Uterus (tissue), 4 donors: ENCODE data around the gene ARHGEF11. TPM values are rescaled to one million over a fixed set of nuclear protein-coding genes. Genes with fewer than 3 reads are reported as not detected.

ENCODE experiments used
- DNase-seq, 2 donors: peaks; one replicate each; pipeline ENCODE4 v3.0.0-alpha.2; 2019 to 2020
- H3K27ac ChIP-seq, 2 donors: fragments of 200-600 bp; sonication (generic); 1 replicate in 1 of 2; 2 replicates in 1 of 2; pipeline ENCODE4 v1.5.1; 2016 to 2018
- H3K27me3 ChIP-seq, 2 donors: fragments of 200-600 bp; sonication (generic); one replicate each; pipeline ENCODE4 v1.5.1; 2018 to 2019; ENCODE audit warnings: control low read depth in 1 of 2
- H3K36me3 ChIP-seq, 2 donors: fragments of 200-600 bp; sonication (generic); one replicate each; pipeline ENCODE4 v1.5.1; 2019; ENCODE audit warnings: control low read depth in 1 of 2
- H3K4me1 ChIP-seq, 2 donors: fragments of 200-600 bp; sonication (generic); one replicate each; pipeline ENCODE4 v1.5.1; 2018 to 2019; ENCODE audit warnings: control low read depth in 1 of 2
- H3K4me3 ChIP-seq, 2 donors: fragments of 200-600 bp; sonication (generic); 1 replicate in 1 of 2; 2 replicates in 1 of 2; pipeline ENCODE4 v1.5.1; 2018 to 2019; ENCODE audit warnings: mild to moderate bottlenecking in 1 of 2
- H3K9me3 ChIP-seq, 2 donors: fragments of 200-600 bp; sonication (generic); one replicate each; pipeline ENCODE4 v1.5.1; 2019; ENCODE audit warnings: control low read depth in 1 of 2
- POLR2A ChIP-seq, 2 donors: fragments of 450-650 bp; IDR thresholded peaks; one replicate each; pipeline ENCODE4 v1.6.1; 2016; ENCODE audit warnings: antibody characterized with exemption in 2 of 2, mild to moderate bottlenecking in 1 of 2, moderate library complexity in 1 of 2
- intact Hi-C: fragments of 100-400 bp; cut with DNase I; formaldehyde crosslinking; loops from one replicate; pipeline ENCODE4 v1.15.1; 2023; ENCODE audit warnings: low total_unique reads
- total RNA-seq, 4 donors: library from RNA; depleted of rRNA in 3 of 4; stranded (reverse); fragments of >200 nt in 3 of 4; gene quantifications; one replicate each; pipeline versions ENCODE4 v1.1.0 to v1.2.4, GENCODE V29; 2014 to 2023
- TF ChIP-seq, protein P1 (sequence below), 4 experiments: fragments of 200-600 bp in 2 of 4; fragments of 450-650 bp in 2 of 4; sonication (generic) in 2 of 4; IDR thresholded peaks; one replicate each; pipeline ENCODE4 v1.5.1; 2016 to 2019; ENCODE audit warnings: antibody characterized with exemption in 4 of 4, mild to moderate bottlenecking in 2 of 4, moderate library complexity in 1 of 4
- donor health status: DM: yes; HTN: yes; CAD: no.

The ARHGEF11 gene
- total RNA-seq, 4 donors from 2014 or later: 28.2 to 65.3 (median 40.5) TPM

DNA sequence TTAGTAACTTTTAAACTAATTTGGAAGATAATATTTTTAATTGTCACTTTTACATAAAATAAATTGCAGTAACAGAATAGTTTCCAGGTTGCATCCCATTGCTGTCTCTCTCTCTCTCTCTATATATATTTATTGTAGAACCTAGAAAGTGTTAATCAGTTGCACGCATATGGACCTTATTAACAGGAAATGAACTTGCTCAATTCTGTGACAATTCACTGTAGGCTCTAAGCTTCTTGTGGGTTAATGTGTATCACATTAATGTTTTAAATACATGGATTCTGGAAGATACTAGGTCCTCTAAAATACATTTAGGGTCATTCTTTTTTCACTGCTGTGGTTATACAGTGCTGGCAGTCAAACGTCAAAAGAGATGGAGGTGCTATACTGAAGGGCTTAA lies 92.0 kb downstream of the ARHGEF11 start:
- Histone ChIP-seq H3K36me3 (no peaks in the 10 kb centered on the region), H3K4me3 (no peak overlapping the region), H3K4me1 (no peaks in the 10 kb centered on the region), H3K27ac (no peak overlapping the region), H3K9me3 (no peaks in the 10 kb centered on the region), H3K27me3 (no peaks in the 10 kb centered on the region)
- intact Hi-C loops: no loop called here
- no peak for TF ChIP-seq POLR2A (IDR thresholded peaks at IDR 0.05)
- TF ChIP-seq, protein P1, sequence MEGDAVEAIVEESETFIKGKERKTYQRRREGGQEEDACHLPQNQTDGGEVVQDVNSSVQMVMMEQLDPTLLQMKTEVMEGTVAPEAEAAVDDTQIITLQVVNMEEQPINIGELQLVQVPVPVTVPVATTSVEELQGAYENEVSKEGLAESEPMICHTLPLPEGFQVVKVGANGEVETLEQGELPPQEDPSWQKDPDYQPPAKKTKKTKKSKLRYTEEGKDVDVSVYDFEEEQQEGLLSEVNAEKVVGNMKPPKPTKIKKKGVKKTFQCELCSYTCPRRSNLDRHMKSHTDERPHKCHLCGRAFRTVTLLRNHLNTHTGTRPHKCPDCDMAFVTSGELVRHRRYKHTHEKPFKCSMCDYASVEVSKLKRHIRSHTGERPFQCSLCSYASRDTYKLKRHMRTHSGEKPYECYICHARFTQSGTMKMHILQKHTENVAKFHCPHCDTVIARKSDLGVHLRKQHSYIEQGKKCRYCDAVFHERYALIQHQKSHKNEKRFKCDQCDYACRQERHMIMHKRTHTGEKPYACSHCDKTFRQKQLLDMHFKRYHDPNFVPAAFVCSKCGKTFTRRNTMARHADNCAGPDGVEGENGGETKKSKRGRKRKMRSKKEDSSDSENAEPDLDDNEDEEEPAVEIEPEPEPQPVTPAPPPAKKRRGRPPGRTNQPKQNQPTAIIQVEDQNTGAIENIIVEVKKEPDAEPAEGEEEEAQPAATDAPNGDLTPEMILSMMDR (IDR thresholded peaks at IDR 0.05): no peak
- no peak for DNase-seq

DNA sequence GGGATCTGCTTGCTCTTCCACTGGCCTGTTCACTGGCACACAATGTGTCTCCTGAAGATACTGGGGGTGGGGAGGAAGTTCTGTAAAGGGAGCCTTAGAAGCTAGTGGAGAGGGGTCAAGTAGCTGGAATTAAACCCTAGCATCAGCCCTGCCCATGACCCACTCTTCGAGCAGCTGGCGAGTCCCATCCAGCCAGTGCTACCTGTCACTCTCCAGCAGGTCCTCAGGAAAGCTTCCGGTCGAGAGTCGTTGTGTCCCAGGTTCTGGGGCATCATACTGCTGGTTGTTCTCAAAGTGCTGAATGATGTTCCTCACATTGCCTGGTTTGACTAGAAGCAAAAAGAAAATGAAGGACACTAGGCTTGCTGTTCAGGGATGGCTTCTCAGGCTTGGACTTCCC lies 94.2 kb downstream of the ARHGEF11 start:
- intact Hi-C loops: no loop called here
- no peaks in the 10 kb centered on the region for H3K36me3 ChIP-seq
- H3K4me3 ChIP-seq: no peak overlapping the region
- no peaks in the 10 kb centered on the region for H3K4me1 ChIP-seq
- no peaks in the 10 kb centered on the region for H3K27me3 ChIP-seq
- H3K27ac ChIP-seq: no peak overlapping the region
- TF ChIP-seq POLR2A (IDR thresholded peaks at IDR 0.05): no peak
- TF ChIP-seq, protein P1 (IDR thresholded peaks at IDR 0.05): no peak
- DNase-seq: no peak
- H3K9me3 ChIP-seq: no peaks in the 10 kb centered on the region

DNA sequence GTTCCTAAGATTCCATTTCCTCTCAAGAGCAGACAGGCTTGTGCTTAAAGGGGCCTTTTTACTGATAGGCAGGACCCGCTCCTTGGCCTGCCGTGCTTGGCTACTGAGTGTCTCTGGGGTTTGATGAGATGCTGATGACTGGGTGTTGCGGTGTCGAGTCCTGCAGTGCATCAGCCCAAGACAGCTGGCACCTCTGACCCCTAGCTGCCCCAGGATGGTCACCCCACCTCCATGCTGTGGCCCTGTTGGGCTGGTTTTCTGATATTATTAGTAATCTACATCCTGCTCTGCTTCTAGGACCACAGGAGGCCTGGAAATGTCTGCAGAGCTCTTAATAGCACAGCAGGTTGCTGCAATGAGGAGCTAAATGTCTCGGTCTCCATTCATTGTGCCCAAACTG lies 96.4 kb downstream of the ARHGEF11 start:
- Histone ChIP-seq H3K9me3 (no peaks in the 10 kb centered on the region), H3K4me3 (no peak overlapping the region), H3K36me3 (no peaks in the 10 kb centered on the region), H3K27ac (no peak overlapping the region), H3K4me1 (no peaks in the 10 kb centered on the region), H3K27me3 (no peaks in the 10 kb centered on the region)
- DNase-seq: no peak
- intact Hi-C loops: no loop called here
- TF ChIP-seq, protein P1 (IDR thresholded peaks at IDR 0.05): no peak
- no peak for TF ChIP-seq POLR2A (IDR thresholded peaks at IDR 0.05)

DNA sequence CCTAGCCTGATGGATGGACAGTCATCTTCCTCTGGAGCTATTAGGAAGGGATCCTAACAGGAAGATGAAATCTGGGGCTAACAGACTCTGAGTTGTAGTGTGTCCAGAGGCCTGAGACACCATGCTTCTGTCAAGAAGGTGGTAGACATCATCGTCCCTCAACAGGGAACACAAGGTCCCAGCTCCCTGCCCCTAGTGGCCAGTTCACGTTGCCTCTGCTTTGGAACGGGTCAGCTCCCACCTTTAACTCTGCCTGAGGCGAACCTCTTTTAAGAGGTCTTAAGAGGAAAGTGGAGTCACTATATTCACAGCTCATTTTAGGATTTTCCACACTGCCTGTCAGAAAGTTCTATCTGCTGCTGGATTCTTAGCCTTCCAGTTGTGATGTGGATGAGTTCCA lies 96.8 kb downstream of the ARHGEF11 start:
- Histone ChIP-seq H3K27ac (no peak overlapping the region), H3K36me3 (no peaks in the 10 kb centered on the region), H3K9me3 (no peaks in the 10 kb centered on the region), H3K27me3 (no peaks in the 10 kb centered on the region), H3K4me1 (no peaks in the 10 kb centered on the region), H3K4me3 (no peak overlapping the region)
- no peak for DNase-seq
- TF ChIP-seq, protein P1 (IDR thresholded peaks at IDR 0.05): no peak
- TF ChIP-seq POLR2A (IDR thresholded peaks at IDR 0.05): no peak
- intact Hi-C loops: no loop called here

DNA sequence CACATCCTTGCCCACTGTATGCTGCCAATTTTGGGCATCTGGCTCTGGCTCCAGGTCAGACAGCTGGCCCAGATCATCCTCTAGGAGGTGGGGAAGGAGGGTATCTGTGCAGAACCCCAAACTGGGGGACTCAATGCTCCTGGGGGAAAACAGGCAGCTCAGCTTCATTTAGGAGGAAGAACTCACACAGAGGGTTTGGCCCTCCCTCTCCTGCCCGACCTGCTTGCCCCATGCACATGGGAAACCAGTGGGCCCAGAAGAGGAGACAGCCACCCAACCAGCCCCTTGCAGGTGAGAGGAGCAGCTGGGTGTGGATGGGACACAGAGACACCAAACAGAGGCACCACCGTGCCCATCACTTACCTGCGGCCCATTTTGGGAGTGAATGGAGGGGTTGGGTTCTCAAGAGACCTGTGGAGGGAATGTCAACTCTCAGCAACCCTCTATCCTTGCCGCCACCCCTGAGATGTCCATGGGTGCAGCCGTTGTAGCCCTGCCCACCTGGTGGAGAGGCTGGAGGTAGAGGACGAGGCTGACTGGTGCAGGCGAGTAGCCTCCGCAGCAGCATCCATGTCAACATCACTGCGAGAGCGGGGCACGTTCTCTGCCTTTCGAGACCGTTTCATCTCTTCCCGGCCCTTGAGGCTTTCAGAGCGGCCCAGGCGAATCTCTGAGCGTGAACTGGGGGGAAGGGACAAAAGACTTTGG lies 97.6 kb downstream of the ARHGEF11 start:
- DNase-seq: no peak
- TF ChIP-seq, protein P1 (IDR thresholded peaks at IDR 0.05): no peak
- TF ChIP-seq POLR2A (IDR thresholded peaks at IDR 0.05): no peak
- H3K4me1 ChIP-seq: no peaks in the 10 kb centered on the region
- H3K36me3 ChIP-seq: no peaks in the 10 kb centered on the region
- no peaks in the 10 kb centered on the region for H3K27me3 ChIP-seq
- H3K27ac ChIP-seq: no peak overlapping the region
- intact Hi-C loops: no loop called here
- H3K9me3 ChIP-seq: no peaks in the 10 kb centered on the region
- H3K4me3 ChIP-seq: no peak overlapping the region
